ENCODE measurements around the gene C8B. TPM values are rescaled to one million over a fixed set of nuclear protein-coding genes. Genes with fewer than 3 reads are reported as not detected.

C8B gene
- total RNA-seq, 6 donors from 2014 or later = 0.26 to 9.6 (median 0.98) TPM; not detected in 1

- TF ChIP-seq CTCF (IDR thresholded peaks at IDR 0.05) (no peak), POLR2AphosphoS5 (IDR thresholded peaks at IDR 0.05) (no peak), EP300 (IDR thresholded peaks at IDR 0.05) (no peak), POLR2A (IDR thresholded peaks at IDR 0.05) (no peak)
- Histone ChIP-seq H3K27ac (no peak overlapping the region), H3K4me3 (no peak overlapping the region), H3K9me3 (no peaks in the 10 kb centered on the region), H3K36me3 (no peaks in the 10 kb centered on the region), H3K27me3 (no peaks in the 10 kb centered on the region), H3K4me1 (no peaks in the 10 kb centered on the region)
- ATAC-seq (ENCODE audit: low FRiP score in 2 of 2) (no peak), DNase-seq (no peak)
- 95 to 99% methylated on average over 5 of the region's 5 CpGs for WGBS, 2 donors
Measured at GRCh38 chr1:56993475-56993874, 27.7 kb upstream of the C8B start.

- no peak overlapping the region for H3K27ac ChIP-seq
Measured at GRCh38 chr1:56992318-56993125, 26.7 kb upstream of the C8B start.

GRCh38 chr1:56991576-56991975 is 25.8 kb upstream of the C8B start:
- Histone ChIP-seq H3K27me3 (no peaks in the 10 kb centered on the region), H3K36me3 (no peaks in the 10 kb centered on the region), H3K4me1 (no peaks in the 10 kb centered on the region), H3K9me3 (no peaks in the 10 kb centered on the region), H3K4me3 (no peak overlapping the region), H3K27ac (no peak overlapping the region)
- WGBS, 2 donors = 74 to 84% methylated on average over 3 of the region's 3 CpGs
- no peak for DNase-seq
- no peak for ATAC-seq (ENCODE audit: low FRiP score in 2 of 2)
- TF ChIP-seq POLR2AphosphoS5 (IDR thresholded peaks at IDR 0.05) = no peak

More at GRCh38 chr1:56992318-56993125, 26.7 kb upstream of the C8B start:
- Histone ChIP-seq H3K4me1 (no peaks in the 10 kb centered on the region), H3K27me3 (no peaks in the 10 kb centered on the region), H3K36me3 (no peaks in the 10 kb centered on the region), H3K4me3 (no peak overlapping the region), H3K9me3 (no peaks in the 10 kb centered on the region)
- DNase-seq (no peak), ATAC-seq (ENCODE audit: low FRiP score in 2 of 2) (no peak)
- 69 to 72% methylated on average over 15 of the region's 15 CpGs for WGBS, 2 donors
- no peak for TF ChIP-seq POLR2AphosphoS5 (IDR thresholded peaks at IDR 0.05)
- no peak for TF ChIP-seq POLR2A (IDR thresholded peaks at IDR 0.05)
- TF ChIP-seq EP300 (IDR thresholded peaks at IDR 0.05) = no peak
- TF ChIP-seq CTCF (IDR thresholded peaks at IDR 0.05) = no peak

GRCh38 chr1:56986397-56986796 is 20.6 kb upstream of the C8B start:
- TF ChIP-seq POLR2AphosphoS5 (IDR thresholded peaks at IDR 0.05) (no peak), POLR2A (IDR thresholded peaks at IDR 0.05) (no peak)
- 80 to 91% methylated on average over 2 of the region's 2 CpGs for WGBS, 2 donors
- H3K36me3 ChIP-seq = no peaks in the 10 kb centered on the region
- H3K9me3 ChIP-seq = no peaks in the 10 kb centered on the region
- H3K27ac ChIP-seq = no peak overlapping the region
- H3K4me1 ChIP-seq = no peaks in the 10 kb centered on the region
- no peaks in the 10 kb centered on the region for H3K27me3 ChIP-seq
- ATAC-seq (ENCODE audit: low FRiP score in 2 of 2) (no peak), DNase-seq (no peak)
- no peak overlapping the region for H3K4me3 ChIP-seq

GRCh38 chr1:56985857-56986256 is 20.0 kb upstream of the C8B start:
- Histone ChIP-seq H3K4me3 (no peak overlapping the region), H3K36me3 (no peaks in the 10 kb centered on the region), H3K27me3 (no peaks in the 10 kb centered on the region), H3K27ac (no peak overlapping the region), H3K4me1 (no peaks in the 10 kb centered on the region), H3K9me3 (no peaks in the 10 kb centered on the region)
- 86 to 89% methylated on average over 2 of the region's 2 CpGs for WGBS, 2 donors
- TF ChIP-seq POLR2AphosphoS5 (IDR thresholded peaks at IDR 0.05) (no peak), POLR2A (IDR thresholded peaks at IDR 0.05) (no peak), CTCF (IDR thresholded peaks at IDR 0.05) (no peak), EP300 (IDR thresholded peaks at IDR 0.05) (no peak)
- DNase-seq = no peak
- ATAC-seq (ENCODE audit: low FRiP score in 2 of 2) = no peak

GRCh38 chr1:56983484-56983883 is 17.7 kb upstream of the C8B start:
- Histone ChIP-seq H3K4me1 (no peaks in the 10 kb centered on the region), H3K27me3 (no peaks in the 10 kb centered on the region), H3K27ac (no peak overlapping the region), H3K36me3 (no peaks in the 10 kb centered on the region), H3K9me3 (no peaks in the 10 kb centered on the region), H3K4me3 (no peak overlapping the region)
- WGBS, 2 donors = 74 to 82% methylated on average over 6 of the region's 6 CpGs
- TF ChIP-seq CTCF (IDR thresholded peaks at IDR 0.05) (no peak), POLR2AphosphoS5 (IDR thresholded peaks at IDR 0.05) (no peak), POLR2A (IDR thresholded peaks at IDR 0.05) (no peak), EP300 (IDR thresholded peaks at IDR 0.05) (no peak)
- no peak for DNase-seq
- ATAC-seq (ENCODE audit: low FRiP score in 2 of 2) = no peak
